B cell (primary cell): Measurements from ENCODE around the gene ZBTB24. TPM values are rescaled to one million over a fixed set of nuclear protein-coding genes. Genes with fewer than 3 reads are reported as not detected.
A peak's percentile ranks its signal among the peaks of the same experiment; 100 is the strongest.

Experiments
- ATAC-seq: fragments of 200-7000 bp; cut with Tn5 transposase; one replicate; pipeline ENCODE4 v1.10.0; 2021; ENCODE audit warnings: low read depth, mild to moderate bottlenecking, moderate number of reproducible peaks, moderate library complexity
- CTCF ChIA-PET: fragments of 350-600 bp; sonication (Branson Sonifier 250); formaldehyde crosslinking; loops from one replicate; lab custom pipeline; 2021; ENCODE audit warnings: antibody characterized with exemption, inconsistent platforms; lab: Charles Lee
- POLR2A ChIA-PET: fragments of 350-600 bp; sonication (Branson Sonifier 250); formaldehyde crosslinking; loops from one replicate; lab custom pipeline; 2021; ENCODE audit warnings: antibody characterized with exemption; lab: Charles Lee
- DNase-seq: peaks from one replicate; pipeline ENCODE4 v3.0.0; 2013
- H2AFZ ChIP-seq: 2 replicates; pipeline ENCODE4 v1.6.1; 2012; ENCODE audit warnings: mild to moderate bottlenecking, low read depth, low read length; ENCODE audit not compliant: insufficient read depth, poor library complexity, severe bottlenecking
- H3K27ac ChIP-seq, 2 donors: 1 replicate in 1 of 2; 2 replicates in 1 of 2; pipeline ENCODE4 v1.5.1; 2012 to 2013; ENCODE audit warnings: low read length in 2 of 2, mild to moderate bottlenecking in 2 of 2, moderate library complexity in 1 of 2
- H3K27me3 ChIP-seq, 4 experiments: fragments of 200-600 bp in 1 of 4; sonication (generic) in 1 of 4; replicated peaks in 1 of 4; 1 replicate in 2 of 4; 2 replicates in 2 of 4; pipeline versions ENCODE4 v1.6.1 to v1.7.0; 2013 to 2016; ENCODE audit warnings: low read length in 3 of 4, mild to moderate bottlenecking in 2 of 4, mixed read lengths in 1 of 4, moderate library complexity in 1 of 4; ENCODE audit not compliant: insufficient read depth in 4 of 4, control insufficient read depth in 3 of 4; ENCODE audit errors: control extremely low read depth in 1 of 4
- H3K36me3 ChIP-seq, 2 experiments: replicated peaks in 1 of 2; 1 replicate in 1 of 2; 2 replicates in 1 of 2; pipeline versions ENCODE4 v1.6.1 to v1.7.1; 2013; ENCODE audit warnings: low read length in 1 of 2; ENCODE audit not compliant: insufficient read depth in 2 of 2, control insufficient read depth in 1 of 2; ENCODE audit errors: control extremely low read depth in 1 of 2, extremely low read depth in 1 of 2
- H3K4me1 ChIP-seq, 2 donors: fragments of 200-600 bp in 1 of 2; sonication (generic) in 1 of 2; 1 replicate in 1 of 2; 2 replicates in 1 of 2; pipeline versions ENCODE4 v1.5.1 to v1.6.1; 2013 to 2017; ENCODE audit warnings: low read length in 2 of 2; ENCODE audit not compliant: control insufficient read depth in 2 of 2, insufficient read depth in 2 of 2
- H3K4me2 ChIP-seq: replicated peaks from 2 replicates; pipeline ENCODE3; 2012; ENCODE audit warnings: mild to moderate bottlenecking, low read depth, low read length; ENCODE audit not compliant: poor library complexity, severe bottlenecking
- H3K4me3 ChIP-seq, 5 experiments: fragments of 200-600 bp in 1 of 5; sonication (generic) in 1 of 5; 1 replicate in 3 of 5; 2 replicates in 2 of 5; pipeline versions ENCODE4 v1.5.1 to v1.7.0; 2011 to 2016; ENCODE audit warnings: low read length in 4 of 5, mild to moderate bottlenecking in 4 of 5, low read depth in 2 of 5, control low read depth in 1 of 5, moderate library complexity in 1 of 5; ENCODE audit not compliant: insufficient read depth in 1 of 5; ENCODE audit errors: control extremely low read depth in 1 of 5, extremely low read depth in 1 of 5
- H3K79me2 ChIP-seq: fragments of 200-600 bp; sonication (generic); one replicate; pipeline ENCODE4 v1.6.0; 2016; ENCODE audit warnings: low read length; ENCODE audit not compliant: control insufficient read depth, insufficient read depth
- H3K9ac ChIP-seq: fragments of 200-600 bp; sonication (generic); 2 replicates; pipeline ENCODE4 v1.6.1; 2017; ENCODE audit warnings: mild to moderate bottlenecking, low read length, moderate library complexity
- H3K9me3 ChIP-seq, 3 donors: one replicate each; pipeline versions ENCODE4 v1.6.1 to v1.7.1; 2013; ENCODE audit warnings: low read length in 2 of 3; ENCODE audit not compliant: control insufficient read depth in 2 of 3, insufficient read depth in 1 of 3; ENCODE audit errors: control extremely low read depth in 1 of 3
- H4K20me1 ChIP-seq: 2 replicates; pipeline ENCODE4 v1.6.0; 2012; ENCODE audit warnings: mild to moderate bottlenecking, low read length; ENCODE audit not compliant: insufficient read depth, control insufficient read depth, poor library complexity, severe bottlenecking
- H3K27ac Mint-ChIP-seq: one replicate; pipeline ENCODE4 v1.8.0; 2021; ENCODE audit warnings: mixed read lengths
- H3K27me3 Mint-ChIP-seq: one replicate; pipeline ENCODE4 v1.8.0; 2021; ENCODE audit warnings: mixed read lengths
- H3K4me1 Mint-ChIP-seq: one replicate; pipeline ENCODE4 v1.8.0; 2021; ENCODE audit warnings: mixed read lengths
- H3K4me3 Mint-ChIP-seq: one replicate; pipeline ENCODE4 v1.8.0; 2021; ENCODE audit warnings: mixed read lengths
- H3K9me3 Mint-ChIP-seq: one replicate; pipeline ENCODE4 v1.8.0; 2022; ENCODE audit warnings: mixed read lengths; ENCODE audit not compliant: insufficient read depth
- EZH2 ChIP-seq: IDR thresholded peaks from 2 replicates; pipeline ENCODE4 v1.6.1; 2012; ENCODE audit warnings: borderline replicate concordance, low read depth, mild to moderate bottlenecking, moderate library complexity, low read length; ENCODE audit not compliant: insufficient read depth, poor library complexity, severe bottlenecking
- WGBS: methylation state at CpG from one replicate; pipeline ENCODE4 v1.1.5; 2013; ENCODE audit warnings: missing lambda C conversion rate; ENCODE audit not compliant: insufficient coverage; 5-methylcytosine and 5-hydroxymethylcytosine counted together
- intact Hi-C: fragments of 100-400 bp; cut with micrococcal nuclease; formaldehyde crosslinking; loops from one replicate; pipeline ENCODE4 v1.10.0; 2022
- polyA plus RNA-seq: library from polyadenylated mRNA; depleted of rRNA; stranded (reverse); fragments of >200 nt; gene quantifications from 2 replicates; pipeline ENCODE4 v1.2.3, GENCODE V29; 2012
- total RNA-seq, 2 donors: library from RNA; stranded (reverse); fragments of 120-200 nt in 1 of 2; gene quantifications; 1 replicate in 1 of 2; 2 replicates in 1 of 2; pipeline versions ENCODE4 v1.2.3 to v1.2.4, GENCODE V29; 2013 to 2022
- TF ChIP-seq, protein P1 (sequence below): fragments of 200-600 bp; IDR thresholded peaks from one replicate; pipeline ENCODE4 v1.8.0; 2022; ENCODE audit warnings: antibody characterized with exemption, mild to moderate bottlenecking

The ZBTB24 gene
- total and polyA plus RNA-seq, 2 donors (not counting 1 experiment from before 2014, with no cell fraction given): 10.6 to 31.4 TPM

DNA sequence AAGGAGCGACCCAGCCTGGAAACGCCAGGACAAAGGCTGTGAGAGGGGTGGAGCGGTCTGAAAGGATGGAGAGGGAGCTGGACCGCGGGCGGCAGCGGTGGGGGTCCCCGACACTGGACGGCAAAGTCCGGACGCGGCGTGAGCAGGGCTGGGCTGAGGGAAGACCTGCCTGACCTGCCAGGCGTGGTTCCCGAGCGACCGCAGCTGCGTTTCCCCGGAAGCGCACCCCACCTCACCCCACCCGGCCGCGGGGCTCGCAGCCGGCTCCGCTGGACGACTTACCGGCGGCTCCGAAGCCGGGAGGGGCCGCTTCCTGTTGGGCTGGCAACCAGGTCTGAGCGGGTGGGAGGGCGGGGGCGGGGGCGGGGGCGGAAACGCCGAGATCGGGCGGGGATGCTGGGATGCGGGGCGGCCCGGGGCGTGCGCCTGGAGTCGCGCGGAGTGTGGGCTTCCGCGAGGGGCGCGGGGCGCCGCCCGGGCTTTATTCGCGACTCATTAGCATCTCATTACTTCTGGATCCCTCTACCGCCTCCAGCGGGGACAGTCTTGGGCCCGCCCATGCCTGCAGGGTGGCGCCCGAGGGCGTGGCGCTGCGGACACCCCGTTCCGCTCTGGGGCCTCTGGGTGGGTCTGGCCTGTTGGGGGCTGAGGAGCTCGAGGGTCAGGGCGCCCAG lies 27.4 kb downstream of the ZBTB24 start, which contains the start of gene MICAL1:
TSS of gene MICAL1 (minus strand) at position 336 of the 674 bp plus-strand sequence. CDS start 1,576 bp downstream, outside the sequence.
- under 1% methylated on average over 69 of the region's 70 CpGs for WGBS
- peak within 1 kb of the TSS; percentile 95 for H3K4me3 Mint-ChIP-seq
- H2AFZ ChIP-seq: peak within 1 kb of the TSS; percentile 17

More for the DNA sequence above, 27.4 kb downstream of the ZBTB24 start, which contains the start of gene MICAL1:
- intact Hi-C loops: loop anchor here (1.0 to 10.0 kb wide), 8 partner anchors 15 to 1419 kb away; partner anchors contain the start of genes AK9, AMD1, CDK19 and CEP57L1
- peak within 1 kb of the TSS; percentile 97 for H3K9ac ChIP-seq
- H3K27me3 Mint-ChIP-seq: no peaks in the 10 kb centered on the region
- H3K4me1 ChIP-seq: peaks cover 83 to 84% of the 10 kb centered on the region in 2 donors
- no peaks in the 10 kb centered on the region for H3K9me3 ChIP-seq
- H3K4me3 ChIP-seq: peak within 1 kb of the TSS; percentile 73 to 99 (median 93)
- no peaks in the 10 kb centered on the region for H3K9me3 Mint-ChIP-seq
- H3K36me3 ChIP-seq: peaks cover 0 to 22% of the 10 kb centered on the region in 2 experiments
- peak within 1 kb of the TSS; percentile 98 to 99 for H3K27ac ChIP-seq
- ChIA-PET CTCF (interaction anchor here (1.4 to 6.4 kb wide), 6 partner anchors 9 to 72 kb away, joined by 3 to 55 read pairs (median 20); partner anchors contain the start of genes CD164, PPIL6, SMPD2 and ZBTB24), POLR2A (interaction anchor here (0.6 to 5.5 kb wide), 15 partner anchors 8 to 897 kb away, joined by 3 to 35 read pairs (median 5); partner anchors contain the start of genes AK9, CD164, FIG4 and PPIL6)
- H4K20me1 ChIP-seq: no peaks in the 10 kb centered on the region
- H3K79me2 ChIP-seq: peaks cover 42% of the 10 kb centered on the region
- H3K4me1 Mint-ChIP-seq: peaks cover 82% of the 10 kb centered on the region
- TF ChIP-seq, protein P1, sequence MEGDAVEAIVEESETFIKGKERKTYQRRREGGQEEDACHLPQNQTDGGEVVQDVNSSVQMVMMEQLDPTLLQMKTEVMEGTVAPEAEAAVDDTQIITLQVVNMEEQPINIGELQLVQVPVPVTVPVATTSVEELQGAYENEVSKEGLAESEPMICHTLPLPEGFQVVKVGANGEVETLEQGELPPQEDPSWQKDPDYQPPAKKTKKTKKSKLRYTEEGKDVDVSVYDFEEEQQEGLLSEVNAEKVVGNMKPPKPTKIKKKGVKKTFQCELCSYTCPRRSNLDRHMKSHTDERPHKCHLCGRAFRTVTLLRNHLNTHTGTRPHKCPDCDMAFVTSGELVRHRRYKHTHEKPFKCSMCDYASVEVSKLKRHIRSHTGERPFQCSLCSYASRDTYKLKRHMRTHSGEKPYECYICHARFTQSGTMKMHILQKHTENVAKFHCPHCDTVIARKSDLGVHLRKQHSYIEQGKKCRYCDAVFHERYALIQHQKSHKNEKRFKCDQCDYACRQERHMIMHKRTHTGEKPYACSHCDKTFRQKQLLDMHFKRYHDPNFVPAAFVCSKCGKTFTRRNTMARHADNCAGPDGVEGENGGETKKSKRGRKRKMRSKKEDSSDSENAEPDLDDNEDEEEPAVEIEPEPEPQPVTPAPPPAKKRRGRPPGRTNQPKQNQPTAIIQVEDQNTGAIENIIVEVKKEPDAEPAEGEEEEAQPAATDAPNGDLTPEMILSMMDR: peak; percentile 53
- TF ChIP-seq EZH2: no peak
- H3K4me2 ChIP-seq: peak within 1 kb of the TSS; percentile 95
- H3K27me3 ChIP-seq: no peaks in the 10 kb centered on the region
- peak; percentile 61 for ATAC-seq
- peak within 1 kb of the TSS; percentile 99 for H3K27ac Mint-ChIP-seq
- peak; percentile 94 for DNase-seq
